HG03103 (cell line): ENCODE results near the gene NEURL3.

Source experiments
- ATAC-seq: cut with Tn5 transposase; IDR thresholded peaks from one replicate; pipeline ENCODE4 v1.9.1; 2021; ENCODE audit warnings: low read depth; ENCODE audit not compliant: unreplicated experiment

The NEURL3 gene

DNA sequence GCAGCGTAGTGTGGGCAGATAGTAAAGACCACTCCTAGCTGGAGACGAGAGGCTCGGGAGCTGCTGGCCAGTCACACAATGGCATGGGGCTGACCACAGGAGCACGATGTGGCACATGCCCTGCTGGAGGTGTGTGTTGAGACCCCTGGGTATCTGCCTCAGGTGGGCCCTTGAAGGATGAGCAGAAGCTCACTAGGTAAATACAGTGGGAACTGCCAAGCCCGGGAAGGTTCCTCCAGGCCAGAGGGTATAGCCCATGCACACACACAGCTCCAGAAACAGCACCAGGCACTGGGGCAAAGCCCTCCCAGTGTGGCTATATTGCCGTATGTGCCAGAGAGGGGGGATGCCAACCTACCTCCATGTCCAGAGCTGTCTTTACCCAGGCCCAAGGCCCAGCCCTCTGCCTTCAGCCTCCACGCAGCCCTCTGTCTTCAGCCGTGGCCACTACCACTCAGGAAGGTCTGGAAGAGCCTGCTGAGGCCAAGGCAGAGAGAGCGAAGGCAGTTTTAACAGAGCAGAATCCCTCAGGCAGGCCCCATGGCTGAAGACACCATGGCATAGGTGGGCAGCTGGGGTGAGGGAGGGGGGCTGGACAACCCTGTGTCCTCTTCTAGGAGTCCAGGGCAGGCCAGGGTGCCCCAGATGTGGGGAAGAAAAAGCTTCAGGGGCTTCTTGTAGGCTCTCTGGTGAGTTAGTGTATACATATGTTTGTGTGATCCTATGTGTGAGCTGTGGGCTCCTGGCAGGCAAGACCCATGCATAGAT is 24.4 kb upstream of the NEURL3 start:
- ATAC-seq, result no peak

DNA sequence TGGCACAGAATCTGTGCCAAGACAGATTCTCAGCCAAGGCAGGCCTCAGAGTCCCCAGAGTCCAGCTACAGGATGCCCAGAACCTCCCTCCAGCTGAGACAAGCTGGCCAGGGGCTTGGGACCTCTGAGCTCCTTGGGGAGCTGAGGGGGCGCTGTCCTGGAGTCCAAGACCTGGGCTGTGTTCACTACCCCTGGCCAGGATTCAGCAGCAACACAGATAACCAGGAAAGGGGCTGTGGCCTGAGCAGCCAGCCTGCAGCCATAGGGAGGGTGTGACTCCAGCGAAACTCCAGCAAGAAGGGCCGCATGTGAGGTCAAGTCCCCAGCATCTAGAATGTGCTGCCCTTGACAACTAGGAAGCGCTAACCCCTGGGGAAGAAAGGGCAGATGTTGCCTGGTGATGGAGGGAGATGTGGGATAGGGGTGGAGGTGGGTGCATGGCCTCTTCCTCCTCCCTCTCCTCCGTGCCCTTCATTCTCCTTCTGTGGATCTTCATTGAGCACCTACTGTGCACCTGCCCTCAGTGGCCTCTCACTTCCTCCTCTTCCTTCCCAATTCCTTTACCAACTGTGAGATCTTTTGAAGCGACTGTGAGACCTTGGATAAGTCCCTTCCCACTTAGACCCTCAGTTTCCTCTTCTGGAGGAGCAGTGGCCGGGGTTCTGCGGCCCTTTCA is 23.7 kb upstream of the NEURL3 start:
- ATAC-seq, result no peak

DNA sequence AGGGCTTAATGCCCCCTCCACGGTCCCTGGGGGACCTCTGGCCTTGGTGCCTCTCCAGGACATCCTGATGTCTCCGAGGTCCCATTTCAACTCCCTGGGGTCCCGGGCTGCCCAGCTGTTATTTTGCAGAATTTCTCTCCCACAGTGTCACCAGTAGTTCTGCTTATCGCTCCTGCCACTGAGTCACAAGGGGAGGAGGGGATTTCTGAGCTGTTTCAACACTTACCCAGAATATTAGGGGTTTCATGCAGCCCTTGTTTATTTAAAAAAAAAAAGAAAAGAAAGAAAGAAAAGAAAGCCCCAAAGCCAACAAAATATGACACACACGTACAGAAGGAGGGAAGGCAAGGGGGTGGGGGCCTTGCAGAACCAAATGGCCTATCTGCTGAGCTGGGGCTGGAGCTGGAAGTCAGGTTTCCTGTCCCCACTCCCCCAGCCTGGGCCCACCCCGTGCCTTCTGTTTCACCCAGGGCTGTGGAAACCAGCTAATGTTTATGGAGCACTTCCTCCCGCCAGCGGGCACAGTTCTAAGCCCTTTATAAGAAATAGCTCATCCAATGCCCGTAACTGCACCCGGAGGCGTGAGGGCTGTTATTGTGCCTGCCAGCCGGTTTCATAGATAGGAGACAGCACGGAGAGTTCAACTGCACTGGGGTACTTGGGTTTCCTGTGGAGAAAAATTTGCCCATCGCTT is 23.0 kb upstream of the NEURL3 start:
- no peak for ATAC-seq

DNA sequence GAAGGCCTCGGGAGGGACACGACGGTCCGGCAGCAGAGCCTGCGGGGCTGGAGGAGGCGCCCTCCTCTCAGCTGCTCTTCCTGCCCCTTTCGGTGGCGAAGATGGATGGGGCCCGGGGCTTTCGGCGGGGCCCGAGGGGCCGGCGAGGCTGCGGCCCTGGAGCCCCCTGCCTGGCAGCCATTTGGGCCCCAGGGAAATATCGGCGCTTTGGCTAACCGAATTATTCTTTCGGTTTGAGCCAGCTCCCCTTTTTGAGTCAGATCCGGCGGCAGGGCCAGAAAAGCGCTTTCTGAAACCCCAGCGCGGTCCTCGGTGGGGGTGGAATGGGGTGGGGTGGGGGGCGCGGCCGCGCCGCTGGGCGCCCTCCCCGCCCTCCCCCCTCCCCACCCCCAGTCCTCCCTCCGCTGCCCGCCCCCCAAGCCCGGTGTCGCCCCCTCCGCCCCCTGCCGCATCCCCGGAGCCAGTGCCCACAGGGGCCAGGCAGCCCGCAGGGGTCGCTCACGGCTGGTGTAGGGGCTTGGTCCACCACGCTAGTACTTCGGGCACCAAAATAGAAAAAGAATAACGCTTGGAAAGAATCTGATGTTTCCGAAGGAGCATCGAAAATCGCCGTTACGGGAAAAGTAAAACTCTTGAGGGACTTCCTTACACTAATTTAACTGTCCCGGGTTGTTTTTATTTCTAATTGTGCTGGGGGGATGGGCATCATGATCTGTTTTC is 22.3 kb upstream of the NEURL3 start:
- ATAC-seq, result no peak

DNA sequence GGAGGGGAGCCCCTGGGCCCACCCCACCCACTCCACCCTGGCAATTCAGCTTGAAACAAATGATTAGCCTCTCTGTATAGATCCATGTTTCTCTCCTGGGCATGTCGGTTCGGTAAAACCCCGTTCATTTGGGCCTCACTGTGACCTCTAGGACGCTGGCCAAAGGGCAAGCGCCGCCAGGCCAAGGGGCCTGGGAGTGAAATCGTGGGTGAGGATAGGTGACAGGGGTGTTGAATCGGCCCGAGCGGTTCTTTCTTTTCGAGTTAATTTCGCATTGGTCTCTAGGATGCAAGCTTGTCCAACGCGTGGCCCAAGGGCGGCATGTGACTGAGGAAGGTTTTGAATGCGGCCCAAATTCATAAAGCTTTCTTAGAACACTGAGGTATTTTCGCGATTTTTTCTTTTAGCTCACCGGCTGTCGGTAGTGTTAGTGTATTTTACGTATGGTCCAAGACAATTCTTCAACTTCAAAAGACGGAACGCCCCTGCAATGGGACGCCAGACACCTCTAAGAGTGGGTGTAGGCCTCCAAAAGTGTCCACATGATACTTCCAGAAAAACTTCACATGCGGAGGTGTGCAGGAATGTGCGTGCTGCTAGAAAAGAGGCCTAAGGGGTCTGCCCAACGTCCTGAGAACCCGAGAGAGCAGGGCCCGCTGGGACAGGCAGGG is 21.6 kb upstream of the NEURL3 start:
- no peak for ATAC-seq

DNA sequence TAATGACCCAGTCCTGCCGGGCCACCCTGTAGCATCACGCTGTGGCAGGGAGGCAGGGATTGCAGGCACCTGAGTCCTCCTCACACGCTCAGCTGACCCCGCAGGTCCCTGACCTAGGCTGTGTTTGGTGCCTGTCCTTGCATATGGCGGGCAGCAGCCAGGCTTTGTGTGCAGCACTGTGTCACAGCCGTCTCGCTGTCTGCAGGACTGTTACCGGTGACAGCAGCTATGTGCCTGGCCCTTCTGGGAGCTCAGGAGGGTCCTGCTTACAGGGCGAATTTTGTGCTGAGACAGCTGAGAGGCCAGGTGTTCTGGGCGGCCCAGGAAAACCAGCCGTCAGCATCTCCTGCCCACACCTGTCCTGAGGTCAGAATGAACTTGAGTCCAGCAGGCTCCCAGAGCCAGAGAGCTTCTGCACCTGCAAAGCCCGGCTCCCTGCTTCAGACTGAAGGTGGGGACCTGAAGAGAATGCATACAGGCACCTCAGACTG is 21.0 kb upstream of the NEURL3 start:
- ATAC-seq, result no peak

DNA sequence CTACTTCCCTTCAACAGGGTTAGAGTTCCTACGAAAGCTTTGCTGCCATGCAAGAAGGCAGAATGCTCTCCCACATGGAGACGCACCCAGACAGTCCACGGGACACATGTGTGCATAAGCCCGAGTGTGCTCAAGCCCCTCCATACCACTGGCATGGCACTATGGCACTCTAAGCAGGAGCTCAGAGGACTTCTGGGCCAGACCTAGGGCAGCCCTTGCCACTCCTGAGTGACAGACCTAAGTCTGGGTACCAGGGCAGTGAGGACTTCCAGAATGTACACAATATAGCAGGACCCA is 20.0 kb upstream of the NEURL3 start:
- no peak for ATAC-seq

DNA sequence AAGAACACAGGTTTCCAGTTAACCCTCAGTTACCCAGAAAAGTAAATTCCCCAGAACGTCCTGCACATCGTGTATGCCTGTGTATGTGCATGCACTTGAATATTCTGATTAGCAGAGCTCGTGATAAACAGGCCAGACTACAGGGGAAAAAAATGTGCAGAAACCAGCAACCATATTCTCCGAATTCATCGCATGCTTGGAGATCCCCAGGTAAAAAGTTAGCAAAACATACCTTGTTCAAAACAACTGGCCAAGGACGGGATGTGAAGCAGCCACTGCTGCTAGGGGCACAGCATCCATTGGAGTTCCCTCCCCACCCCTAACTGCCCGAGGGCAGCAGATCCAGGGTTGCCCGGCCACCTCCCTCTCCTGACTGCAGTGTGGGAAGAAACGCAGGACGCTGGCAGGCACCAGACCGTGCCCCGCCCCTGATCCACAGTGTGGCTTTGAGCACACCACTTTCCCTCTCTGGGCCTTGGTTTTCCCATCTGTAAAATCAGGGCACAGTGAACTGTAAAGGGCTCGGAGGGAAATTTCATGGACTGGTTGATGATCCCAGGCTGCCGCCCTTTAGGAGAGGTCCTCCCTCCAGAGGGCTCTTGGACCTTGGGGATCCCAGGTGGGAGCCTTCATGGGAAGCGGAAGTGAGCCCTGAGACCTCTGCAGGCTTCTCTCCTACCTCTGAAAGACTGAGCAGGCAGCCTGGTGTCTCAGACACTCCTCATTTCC is 19.5 kb upstream of the NEURL3 start:
- no peak for ATAC-seq

DNA sequence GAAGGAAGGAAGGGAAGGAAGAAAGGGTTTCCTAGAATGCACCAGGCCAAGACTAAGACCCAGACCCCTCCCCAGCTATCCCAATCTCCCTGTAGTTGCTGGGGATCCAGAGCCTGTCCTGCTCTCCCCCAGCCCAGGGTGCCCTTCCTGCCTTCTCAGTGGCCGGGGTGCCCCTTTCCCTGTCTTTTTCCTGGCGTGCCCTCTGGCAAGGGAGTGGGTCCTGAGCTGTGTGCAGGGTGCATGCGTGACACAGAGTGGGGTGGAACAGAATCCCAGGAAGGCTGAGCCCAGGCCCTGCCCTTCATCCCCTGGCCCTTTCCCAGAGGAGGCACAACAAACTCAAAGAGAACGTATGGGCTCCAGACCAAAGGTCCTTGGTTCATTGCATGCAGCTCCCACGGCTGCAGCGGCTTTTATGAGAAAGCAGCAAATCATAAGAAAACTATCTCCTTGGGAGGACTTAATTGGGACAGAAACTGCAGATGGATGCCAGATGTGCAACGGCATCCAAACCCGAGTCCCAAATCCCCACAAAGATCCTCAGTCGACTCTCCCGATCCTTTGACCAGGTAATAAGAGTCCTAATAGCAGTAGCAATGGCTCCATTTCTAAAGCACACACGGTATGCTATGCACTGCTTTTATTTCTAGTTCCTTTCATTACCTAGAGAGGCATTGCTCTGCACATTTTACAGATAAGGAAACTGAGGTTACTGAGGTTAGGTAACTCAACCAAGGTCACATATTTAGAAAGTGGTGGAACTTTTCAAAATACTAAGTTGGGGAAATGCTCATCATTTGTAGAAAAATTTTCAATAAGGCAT is 18.7 kb upstream of the NEURL3 start:
- no peak for ATAC-seq

DNA sequence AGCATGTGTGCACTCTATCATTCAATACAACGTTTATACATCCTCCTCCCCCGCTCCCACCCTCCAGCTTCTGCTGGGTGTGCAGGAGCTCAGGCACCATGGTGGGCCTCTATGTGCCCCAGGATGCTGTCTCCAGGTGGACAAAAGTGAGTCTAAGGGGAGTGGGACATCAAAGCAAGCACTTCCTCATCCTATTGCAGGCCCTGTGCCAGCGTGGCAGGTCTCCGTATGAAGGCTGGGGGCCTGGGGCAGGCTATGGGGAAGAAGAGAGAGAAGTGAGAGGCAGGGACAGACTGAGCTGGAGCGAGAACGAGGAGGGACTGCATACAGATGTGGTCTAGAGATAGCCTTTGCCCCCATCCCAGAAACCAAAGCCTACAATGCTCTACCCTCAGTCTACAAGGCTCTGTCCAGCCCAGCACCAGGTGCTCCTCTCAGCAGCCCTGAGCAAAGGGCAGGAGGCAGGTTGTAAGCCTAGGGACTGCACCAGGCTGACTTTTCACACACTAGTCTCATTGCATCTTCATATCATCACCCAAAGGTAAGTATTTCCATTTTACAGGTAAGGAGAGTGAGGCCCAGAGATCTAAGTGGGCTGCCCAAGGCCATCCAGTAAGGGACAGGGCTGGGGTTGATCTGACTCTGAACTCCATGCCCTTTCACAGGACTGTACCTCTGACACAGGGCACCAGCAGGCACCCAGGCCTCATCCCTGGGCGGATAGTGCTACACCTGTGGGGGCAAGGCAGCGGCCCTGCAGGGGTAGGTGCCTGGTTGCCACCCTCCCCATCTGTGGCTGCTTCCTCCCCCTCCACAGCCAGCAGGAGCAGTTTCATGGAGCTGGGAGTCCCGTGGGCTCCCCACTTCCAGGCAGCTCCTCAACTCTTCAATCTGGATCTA is 17.4 kb upstream of the NEURL3 start:
- no peak for ATAC-seq

DNA sequence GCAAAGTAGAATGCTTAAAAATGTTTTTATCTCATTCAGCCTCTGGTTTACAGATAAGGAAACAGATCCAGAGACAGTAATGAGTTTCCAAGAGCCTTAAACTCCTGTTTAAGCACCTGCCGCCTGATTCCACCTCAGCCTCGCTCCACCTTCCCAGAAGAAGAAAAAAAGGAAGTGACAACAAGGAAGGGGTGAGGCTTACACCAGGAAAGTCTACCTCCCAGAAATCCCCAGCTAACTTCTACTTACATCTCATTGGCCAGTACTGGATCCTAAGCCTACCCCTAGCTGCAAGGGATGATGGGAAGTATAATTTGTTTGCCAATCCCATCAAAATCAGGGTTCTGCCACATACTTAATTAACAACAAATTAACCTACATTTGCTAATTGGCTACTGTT is 16.1 kb upstream of the NEURL3 start:
- no peak for ATAC-seq

DNA sequence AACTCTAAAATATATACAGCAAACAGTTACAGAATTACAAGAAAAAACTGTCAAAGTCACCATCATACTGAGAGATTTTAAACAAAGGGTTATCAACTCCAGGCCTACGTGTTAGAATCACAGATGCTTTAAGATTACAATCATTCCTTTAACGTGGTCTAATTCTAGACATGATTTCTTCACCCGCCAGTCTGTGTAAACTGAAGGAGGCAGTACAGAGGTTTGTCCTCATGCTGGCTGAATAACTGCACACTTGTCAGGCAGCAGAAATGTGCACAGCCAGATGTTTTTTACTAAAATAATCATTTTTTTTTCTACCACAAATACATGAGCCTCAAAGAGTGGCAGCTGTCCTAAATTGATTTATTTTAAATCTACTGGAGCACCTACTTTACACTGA is 15.5 kb upstream of the NEURL3 start:
- no peak for ATAC-seq

DNA sequence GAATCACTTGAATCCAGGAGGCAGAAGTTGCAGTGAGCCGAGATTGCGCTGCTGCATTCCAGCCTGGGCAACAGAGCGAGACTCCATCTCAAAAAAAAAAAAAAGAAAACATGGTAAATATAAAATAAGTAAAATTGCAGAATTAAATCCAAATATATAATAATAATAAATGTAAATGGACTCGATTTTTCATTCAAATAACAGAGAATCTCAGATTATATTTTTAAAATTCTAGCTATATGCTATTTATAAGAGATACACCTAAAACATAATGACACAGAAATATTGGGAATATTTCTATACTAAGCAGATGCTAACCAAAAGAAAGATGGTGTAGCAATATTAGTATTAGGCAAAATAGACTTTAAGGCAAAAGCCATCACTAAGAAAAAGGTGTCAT is 15.1 kb upstream of the NEURL3 start:
- ATAC-seq, result no peak

DNA sequence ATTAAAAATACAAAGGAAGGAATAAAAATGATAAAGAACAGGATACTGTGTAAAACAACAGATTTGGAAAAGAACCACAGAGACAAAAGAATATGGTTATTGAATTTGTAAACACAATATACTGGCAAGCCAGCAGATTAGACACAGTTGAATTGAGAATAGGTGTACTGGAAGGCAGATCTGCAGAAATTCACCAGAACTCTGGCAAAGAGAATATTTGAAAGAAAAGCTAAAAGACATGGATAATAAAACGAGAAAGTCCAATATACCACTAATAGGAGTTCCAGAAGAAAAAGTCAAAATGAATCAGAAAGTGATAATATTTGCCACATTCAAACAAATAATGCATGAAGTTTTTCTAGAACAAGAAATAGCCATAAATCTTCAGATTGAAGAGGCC is 11.9 kb upstream of the NEURL3 start:
- no peak for ATAC-seq

DNA sequence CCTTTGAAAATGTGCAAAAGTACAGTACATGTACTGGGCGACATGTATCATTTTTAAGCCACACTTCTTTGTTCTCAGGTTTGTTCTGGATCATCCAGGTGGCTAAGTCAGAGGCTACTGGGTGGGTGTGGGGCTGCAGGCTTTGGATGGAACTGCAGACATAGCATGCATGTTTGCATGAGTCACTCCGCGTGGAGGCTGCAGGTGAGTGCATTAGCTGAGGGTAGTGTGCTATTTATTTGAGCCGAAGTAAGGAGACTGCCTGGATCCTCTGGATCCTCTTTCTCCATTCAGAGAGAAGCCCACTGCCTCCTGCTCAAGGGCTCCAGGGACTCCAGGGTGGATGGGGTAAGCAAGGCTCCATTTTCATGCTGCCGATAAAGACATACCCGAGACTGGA is 9.4 kb upstream of the NEURL3 start:
- ATAC-seq, result no peak

DNA sequence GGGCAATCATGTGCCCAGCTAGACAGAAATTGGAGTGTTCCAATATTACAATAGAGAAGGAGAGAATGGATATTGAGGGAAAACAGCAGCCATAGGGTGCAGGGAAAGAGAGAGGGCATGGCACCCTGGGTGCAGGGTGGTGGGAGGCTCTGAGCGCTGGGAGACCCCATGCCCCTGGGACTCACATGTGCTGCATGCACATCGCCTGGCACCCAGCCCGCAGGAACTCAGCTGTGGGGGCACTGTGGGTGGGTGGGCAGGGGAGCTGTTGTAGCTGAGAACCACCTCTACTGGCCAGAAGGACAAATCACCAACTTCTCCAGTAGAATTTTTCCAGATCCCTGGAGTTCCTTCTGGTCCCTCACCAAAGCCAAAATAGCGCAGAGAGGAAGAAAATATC is 7.2 kb upstream of the NEURL3 start:
- ATAC-seq, result no peak

DNA sequence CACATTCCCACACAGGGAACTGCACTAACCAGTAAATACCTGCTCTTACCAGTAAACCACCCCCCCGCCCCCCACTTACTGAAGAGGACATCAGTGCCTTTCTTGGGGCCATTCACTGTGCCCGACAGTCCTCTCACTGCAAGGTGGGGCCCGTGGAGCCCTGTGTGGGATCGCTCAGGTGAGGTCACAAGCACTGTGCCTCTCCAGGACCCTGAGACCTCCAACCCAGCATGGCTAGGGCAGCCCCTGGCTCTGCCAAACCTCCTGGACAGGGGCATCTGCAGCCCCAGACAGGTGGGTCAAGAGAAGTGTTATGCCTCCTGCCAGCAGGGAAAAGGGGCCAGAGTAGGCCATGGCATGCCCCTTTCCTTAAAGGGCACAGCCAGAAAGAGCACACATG is 6.7 kb upstream of the NEURL3 start:
- ATAC-seq, result no peak

DNA sequence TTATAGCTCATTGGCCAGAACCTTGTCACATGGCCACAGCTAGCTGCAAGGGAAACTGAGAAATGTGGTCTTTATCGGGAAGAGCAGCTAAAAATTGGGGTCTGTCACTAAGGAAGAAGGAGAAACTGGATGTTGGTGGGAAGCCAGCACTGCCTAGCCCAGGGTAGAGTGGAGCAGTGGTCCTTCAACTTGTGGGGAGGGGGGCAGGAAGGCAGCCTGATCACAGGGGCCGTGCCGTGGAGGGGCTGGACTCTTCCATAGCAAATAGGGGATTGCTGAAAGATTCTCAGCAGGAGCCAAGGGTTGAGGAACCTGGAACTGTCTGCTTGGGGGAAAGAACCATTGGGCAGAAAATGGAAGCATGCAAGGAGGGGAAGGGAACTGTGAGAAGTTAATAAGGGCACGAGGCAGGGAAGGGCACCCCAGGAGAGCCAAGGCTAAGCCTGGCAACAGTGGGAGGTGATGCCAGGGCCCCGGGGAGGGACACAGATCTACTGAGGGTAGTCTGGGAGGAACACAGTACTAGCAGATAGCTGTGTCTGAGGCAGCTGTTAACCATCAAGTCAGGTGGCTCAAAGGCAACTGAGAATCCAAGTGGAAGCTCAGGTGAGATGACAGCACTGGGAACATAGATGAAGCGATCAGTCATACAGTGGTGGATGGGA is 5.9 kb upstream of the NEURL3 start:
- ATAC-seq, result no peak
